Spinal cord (tissue), 10 donors: Measurements from ENCODE around the gene TCFL5. TPM values are rescaled to one million over a fixed set of nuclear protein-coding genes. Genes with fewer than 3 reads are reported as not detected.

ENCODE experiments used
- DNase-seq, 6 donors: peaks; one replicate each; pipeline versions ENCODE4 v3.0.0 to v3.0.0-alpha.2; 2013 to 2015; ENCODE audit warnings: low spot score in 6 of 6, low read depth in 4 of 6
- H3K27ac ChIP-seq: one replicate; pipeline ENCODE4 v1.5.1; 2013; ENCODE audit warnings: low read depth, low read length, control low read depth
- H3K27me3 ChIP-seq: one replicate; pipeline ENCODE4 v1.6.1; 2013; ENCODE audit warnings: low read length; ENCODE audit not compliant: control insufficient read depth, insufficient read depth
- H3K36me3 ChIP-seq: one replicate; pipeline ENCODE4 v1.6.1; 2013; ENCODE audit warnings: low read length; ENCODE audit not compliant: control insufficient read depth, insufficient read depth
- H3K4me1 ChIP-seq: one replicate; pipeline ENCODE4 v1.6.1; 2013; ENCODE audit warnings: low read length; ENCODE audit not compliant: control insufficient read depth, insufficient read depth
- H3K4me3 ChIP-seq: one replicate; pipeline ENCODE4 v1.5.1; 2013; ENCODE audit warnings: low read depth, low read length, control low read depth
- H3K9me3 ChIP-seq: one replicate; pipeline ENCODE4 v1.6.1; 2013; ENCODE audit warnings: low read length; ENCODE audit not compliant: control insufficient read depth, insufficient read depth
- WGBS: methylation state at CpG from one replicate; pipeline ENCODE4 v1.1.5; 2013; ENCODE audit warnings: missing lambda C conversion rate; ENCODE audit not compliant: insufficient coverage; 5-methylcytosine and 5-hydroxymethylcytosine counted together
- polyA plus RNA-seq, 2 donors: library from polyadenylated mRNA; unstranded; fragments of 120-200 nt; gene quantifications; one replicate each; pipeline ENCODE4 v1.2.1, GENCODE V29; 2013; ENCODE audit not compliant: insufficient read length in 2 of 2
- total RNA-seq, 2 donors: library from RNA; depleted of rRNA in 1 of 2; stranded (reverse); fragments of 120-200 nt in 1 of 2; fragments of >200 nt in 1 of 2; gene quantifications; one replicate each; pipeline versions ENCODE4 v1.2.3 to v1.2.4, GENCODE V29; 2013 to 2014
- donor health status: healthy.

The TCFL5 gene
- total and polyA plus RNA-seq, 4 donors, result 12.3 to 16.3 (median 14.3) TPM

- Histone ChIP-seq H3K36me3 (peaks cover 55% of the 10 kb centered on the region), H3K4me3 (no peak overlapping the region), H3K9me3 (no peaks in the 10 kb centered on the region), H3K27me3 (no peaks in the 10 kb centered on the region), H3K4me1 (peaks cover 24% of the 10 kb centered on the region), H3K27ac (no peak overlapping the region)
- DNase-seq, result no peak
- 92% methylated on average over 16 of the region's 16 CpGs for WGBS
Observed at GRCh38 chr20:62896526-62896925, 34.9 kb upstream of the TCFL5 start.

DNA sequence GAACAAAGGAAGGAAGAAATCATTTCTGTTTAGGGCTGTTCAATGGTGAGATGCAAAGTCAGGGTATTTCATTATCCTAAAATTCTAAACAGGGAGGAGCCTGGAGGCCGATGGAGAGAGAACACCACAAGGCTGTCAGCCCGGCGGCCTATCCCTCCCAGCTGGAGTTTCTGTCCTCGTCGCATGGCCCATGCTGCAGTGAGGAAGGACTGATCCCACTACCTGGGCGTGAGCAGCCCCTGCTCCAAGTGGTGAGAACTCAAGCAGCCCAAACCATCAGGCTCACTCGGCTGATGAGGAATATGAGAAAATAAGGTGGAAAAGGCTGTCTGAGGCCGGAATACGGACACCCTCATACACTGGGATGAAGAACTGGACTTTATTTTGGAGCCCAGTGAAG lies 33.9 kb upstream of the TCFL5 start:
- H3K27ac ChIP-seq, result no peak overlapping the region
- H3K9me3 ChIP-seq, result no peaks in the 10 kb centered on the region
- peaks cover 22% of the 10 kb centered on the region for H3K4me1 ChIP-seq
- no peak for DNase-seq
- WGBS, result 85% methylated on average over 5 of the region's 9 CpGs
- no peak overlapping the region for H3K4me3 ChIP-seq
- H3K36me3 ChIP-seq, result peaks cover 59% of the 10 kb centered on the region
- no peaks in the 10 kb centered on the region for H3K27me3 ChIP-seq

DNA sequence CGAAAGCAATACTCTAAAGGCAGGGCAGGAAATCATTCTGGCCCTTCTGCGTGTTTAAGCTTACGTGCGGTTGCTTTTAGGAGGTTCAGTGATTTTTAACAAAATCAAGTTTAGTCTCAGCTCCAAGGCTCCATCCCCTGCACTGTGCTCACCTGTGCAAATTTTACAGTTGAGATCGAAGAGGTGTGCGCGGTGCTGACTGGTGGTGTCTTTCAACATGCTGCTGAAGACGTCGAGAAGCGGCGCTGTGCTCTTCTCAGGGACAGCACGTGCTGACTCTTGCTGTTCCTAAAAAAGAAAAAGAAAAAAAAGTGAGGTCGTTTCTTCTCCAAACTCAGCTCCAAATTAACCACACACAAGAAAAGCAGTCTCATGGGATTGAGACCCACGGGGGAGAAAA lies 32.6 kb upstream of the TCFL5 start:
- 98% methylated on average over 8 of the region's 14 CpGs for WGBS
- Histone ChIP-seq H3K36me3 (peaks cover 72% of the 10 kb centered on the region), H3K4me1 (peaks cover 11% of the 10 kb centered on the region), H3K27me3 (no peaks in the 10 kb centered on the region), H3K27ac (no peak overlapping the region), H3K4me3 (no peak overlapping the region), H3K9me3 (no peaks in the 10 kb centered on the region)
- no peak for DNase-seq

DNA sequence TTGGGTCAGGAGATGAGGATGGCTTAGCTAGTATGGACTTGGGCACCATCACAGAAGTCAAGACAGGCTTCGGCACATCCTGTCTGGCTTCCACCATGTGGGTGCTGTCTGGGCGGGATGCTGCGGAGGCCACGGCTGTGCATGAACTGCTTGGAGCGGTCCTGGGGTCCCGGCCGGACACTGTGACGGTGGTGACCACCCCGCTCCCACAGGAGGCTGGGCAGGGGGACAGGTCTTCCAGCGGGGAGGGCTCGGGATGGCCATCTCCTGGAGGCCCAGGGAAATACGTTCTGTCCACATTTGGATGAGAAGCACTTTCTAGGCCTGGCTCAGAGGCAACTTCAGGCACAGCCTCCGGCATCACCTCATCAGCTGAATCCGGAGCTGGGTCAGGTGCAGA lies 32.1 kb upstream of the TCFL5 start:
- Histone ChIP-seq H3K9me3 (no peaks in the 10 kb centered on the region), H3K27me3 (no peaks in the 10 kb centered on the region), H3K27ac (no peak overlapping the region), H3K4me1 (peaks cover 11% of the 10 kb centered on the region), H3K4me3 (no peak overlapping the region), H3K36me3 (peaks cover 78% of the 10 kb centered on the region)
- 95% methylated on average over 14 of the region's 14 CpGs for WGBS
- no peak for DNase-seq

DNA sequence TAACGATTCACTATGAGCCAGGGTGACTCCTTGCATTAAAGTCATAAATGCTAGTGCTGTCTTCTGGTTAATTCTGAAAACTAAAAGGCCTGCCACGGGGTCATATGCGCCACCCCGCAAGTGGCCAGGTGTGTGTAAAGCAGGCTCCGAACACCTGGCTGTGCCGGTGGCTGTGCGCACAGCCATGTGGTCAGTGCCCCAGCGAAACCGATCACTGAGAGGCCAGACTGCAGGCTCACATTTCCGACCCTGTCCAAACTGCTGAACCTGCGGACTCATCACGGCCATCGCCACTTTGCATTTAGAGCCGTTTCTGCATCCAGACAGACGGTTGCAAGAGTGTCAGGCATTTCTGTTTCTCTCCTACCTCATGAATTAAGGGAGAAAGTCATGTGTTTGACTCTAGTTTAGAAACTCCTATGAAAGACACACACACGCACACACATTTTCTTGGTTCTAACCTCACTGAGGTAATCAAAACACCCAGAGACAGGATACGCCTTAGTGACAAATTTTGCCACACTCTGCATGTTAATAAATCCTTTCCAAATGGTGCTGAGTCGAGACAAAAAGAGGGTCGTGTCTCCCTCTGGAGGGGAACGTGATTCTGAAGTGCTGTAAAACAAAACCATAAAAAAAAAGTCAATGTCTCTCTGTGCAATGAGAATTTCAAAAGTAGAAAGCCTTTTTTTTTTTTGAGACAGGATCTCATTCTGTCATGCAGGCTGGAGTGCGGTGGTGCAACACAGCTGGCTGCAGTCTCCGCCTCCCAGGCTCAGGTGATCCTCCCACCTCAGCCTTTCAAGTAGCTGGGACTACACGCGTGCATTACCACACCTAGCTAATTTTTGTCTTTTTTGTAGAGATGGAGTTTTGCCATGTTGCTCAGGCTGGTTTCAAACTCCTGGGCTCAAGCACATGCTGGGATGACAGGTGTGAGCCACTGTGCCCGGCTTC lies 31.0 kb upstream of the TCFL5 start:
- peaks cover 87% of the 10 kb centered on the region for H3K36me3 ChIP-seq

GRCh38 chr20:62891111-62891510 lies 29.5 kb upstream of the TCFL5 start:
- Histone ChIP-seq H3K4me1 (peaks cover 7% of the 10 kb centered on the region), H3K9me3 (no peaks in the 10 kb centered on the region), H3K27me3 (no peaks in the 10 kb centered on the region), H3K27ac (no peak overlapping the region), H3K4me3 (no peak overlapping the region), H3K36me3 (peaks cover 93% of the 10 kb centered on the region)
- WGBS, result 90% methylated on average over 13 of the region's 15 CpGs
- DNase-seq, result no peak

More for the DNA sequence above, 31.0 kb upstream of the TCFL5 start:
- Histone ChIP-seq H3K4me3 (no peak overlapping the region), H3K27me3 (no peaks in the 10 kb centered on the region), H3K4me1 (peaks cover 5% of the 10 kb centered on the region), H3K9me3 (no peaks in the 10 kb centered on the region), H3K27ac (no peak overlapping the region)
- WGBS, result 96% methylated on average over 18 of the region's 25 CpGs
- no peak for DNase-seq

DNA sequence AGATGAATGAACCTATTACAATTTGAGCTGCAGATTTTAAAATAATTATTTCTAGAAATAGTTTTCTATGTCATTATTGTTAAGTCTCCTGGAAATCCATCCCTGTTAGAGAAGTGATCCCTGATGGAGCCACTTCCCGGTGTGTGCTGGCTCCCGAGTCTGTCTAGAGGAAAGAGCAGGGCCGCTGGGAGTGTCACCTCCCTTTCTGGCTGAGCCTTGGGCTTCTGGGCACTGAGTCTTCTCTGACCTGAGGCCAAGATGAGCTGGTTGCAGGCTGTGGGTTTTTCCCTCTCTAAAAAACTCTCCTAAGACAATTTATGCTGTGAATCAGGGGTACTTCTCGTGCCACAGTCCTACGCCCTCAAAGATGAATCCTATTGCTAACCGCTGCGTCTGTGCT lies 28.8 kb upstream of the TCFL5 start:
- H3K36me3 ChIP-seq, result peaks cover 93% of the 10 kb centered on the region
- 100% methylated on average over 4 of the region's 7 CpGs for WGBS

DNA sequence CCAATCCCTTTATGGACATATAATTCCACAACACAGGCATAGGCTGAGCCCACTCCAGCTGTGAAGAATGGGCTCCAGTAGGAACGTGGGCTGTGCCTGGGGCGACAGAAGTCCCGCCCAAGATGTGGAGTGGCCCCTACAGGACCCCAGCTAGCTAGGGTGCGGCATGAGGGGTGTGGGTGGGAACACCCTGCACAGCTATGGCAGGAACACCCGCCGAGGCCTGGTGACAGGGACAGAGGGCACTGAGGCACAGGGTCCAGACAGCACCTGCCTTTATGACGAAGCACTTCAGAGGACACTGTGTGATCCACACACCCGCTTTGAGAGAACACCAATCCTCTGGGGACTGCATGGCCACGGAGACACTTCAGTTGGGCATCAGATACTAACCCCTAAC lies 28.2 kb upstream of the TCFL5 start:
- no peaks in the 10 kb centered on the region for H3K27me3 ChIP-seq
- no peak overlapping the region for H3K27ac ChIP-seq
- WGBS, result 95% methylated on average over 9 of the region's 9 CpGs
- H3K9me3 ChIP-seq, result no peaks in the 10 kb centered on the region
- H3K4me3 ChIP-seq, result no peak overlapping the region
- DNase-seq, result no peak
- H3K4me1 ChIP-seq, result peaks cover 7% of the 10 kb centered on the region
- peaks cover 90% of the 10 kb centered on the region for H3K36me3 ChIP-seq

More for the DNA sequence above, 28.8 kb upstream of the TCFL5 start:
- Histone ChIP-seq H3K27me3 (no peaks in the 10 kb centered on the region), H3K4me3 (no peak overlapping the region), H3K27ac (no peak overlapping the region), H3K9me3 (no peaks in the 10 kb centered on the region), H3K4me1 (peaks cover 7% of the 10 kb centered on the region)
- DNase-seq, result no peak

DNA sequence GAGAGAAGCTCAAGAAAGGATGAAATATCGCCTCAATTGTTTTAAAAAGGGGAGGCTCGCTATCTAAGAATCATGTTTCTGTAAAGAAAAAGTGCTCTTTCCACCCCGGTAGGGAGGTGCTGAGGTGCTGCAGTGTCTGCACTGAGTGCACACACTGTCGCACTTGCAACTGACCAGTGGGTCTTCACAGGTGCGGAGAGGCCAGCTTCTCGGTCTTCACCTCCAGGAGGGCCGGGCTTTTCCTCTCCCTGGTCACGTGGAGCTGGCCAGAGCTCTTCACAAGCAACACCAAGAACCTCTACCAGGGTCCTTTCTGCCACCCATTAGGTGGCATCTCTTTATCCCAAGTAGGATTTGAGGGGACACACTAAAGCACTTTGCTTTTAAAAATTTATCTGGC lies 27.8 kb upstream of the TCFL5 start:
- no peak overlapping the region for H3K27ac ChIP-seq
- WGBS, result 93% methylated on average over 8 of the region's 8 CpGs
- H3K4me3 ChIP-seq, result no peak overlapping the region
- H3K9me3 ChIP-seq, result no peaks in the 10 kb centered on the region
- H3K4me1 ChIP-seq, result peaks cover 7% of the 10 kb centered on the region
- H3K36me3 ChIP-seq, result peaks cover 85% of the 10 kb centered on the region
- DNase-seq, result no peak
- H3K27me3 ChIP-seq, result no peaks in the 10 kb centered on the region

GRCh38 chr20:62888910-62889309 lies 27.3 kb upstream of the TCFL5 start:
- peaks cover 7% of the 10 kb centered on the region for H3K4me1 ChIP-seq
- H3K4me3 ChIP-seq, result no peak overlapping the region
- H3K27ac ChIP-seq, result no peak overlapping the region
- 95% methylated on average over 17 of the region's 17 CpGs for WGBS
- H3K9me3 ChIP-seq, result no peaks in the 10 kb centered on the region
- peaks cover 80% of the 10 kb centered on the region for H3K36me3 ChIP-seq
- DNase-seq, result no peak
- no peaks in the 10 kb centered on the region for H3K27me3 ChIP-seq
